IMR-90 (cell line): ENCODE results near the gene GAD2. TPM values are rescaled to one million over a fixed set of nuclear protein-coding genes. Genes with fewer than 3 reads are reported as not detected.

Source experiments
- ATAC-seq: fragments of 200-7000 bp; cut with Tn5 transposase; 2 replicates; pipeline ENCODE4 v1.9.1; 2020; ENCODE audit warnings: low read depth, mild to moderate bottlenecking, moderate library complexity
- BruUV-seq: library from RNA; stranded (reverse); fragments of 400-500 nt; replicated peaks from 2 replicates; lab custom pipeline; 2021; lab: Mats Ljungman, UMichigan
- CTCF ChIA-PET: fragments of 300-600 bp; formaldehyde crosslinking; extraction: SDS; loops from one replicate; lab custom pipeline; 2021; ENCODE audit warnings: antibody characterized with exemption; lab: Yijun Ruan, JAX
- POLR2A ChIA-PET: fragments of 300-600 bp; sonication (Branson Sonifier 250); formaldehyde crosslinking; loops from one replicate; lab custom pipeline; 2022; ENCODE audit warnings: antibody characterized with exemption; ENCODE audit not compliant: unreplicated experiment; lab: Charles Lee
- DNase-seq: peaks from one replicate; pipeline ENCODE4 v3.0.0; 2013
- H2AFZ ChIP-seq: replicated peaks from 2 replicates; pipeline ENCODE3; 2013; ENCODE audit warnings: low read length, mild to moderate bottlenecking; ENCODE audit not compliant: poor library complexity
- H2AK5ac ChIP-seq: 2 replicates; pipeline ENCODE4 v1.6.1; 2013; ENCODE audit warnings: low read depth, low read length, inconsistent platforms
- H2AK9ac ChIP-seq: replicated peaks from 2 replicates; pipeline ENCODE3; 2013; ENCODE audit warnings: mild to moderate bottlenecking, low read depth, low read length, moderate library complexity; ENCODE audit not compliant: poor library complexity
- H2BK120ac ChIP-seq: 2 replicates; pipeline ENCODE4 v1.6.1; 2013; ENCODE audit warnings: low read depth, low read length, inconsistent platforms
- H2BK15ac ChIP-seq: 3 replicates; pipeline ENCODE4 v1.6.1; 2013; ENCODE audit warnings: low read depth, low read length, inconsistent platforms
- H2BK20ac ChIP-seq: 2 replicates; pipeline ENCODE4 v1.6.1; 2013; ENCODE audit warnings: low read depth, mild to moderate bottlenecking, inconsistent platforms, low read length, moderate library complexity
- H2BK5ac ChIP-seq: 2 replicates; pipeline ENCODE4 v1.6.1; 2013; ENCODE audit warnings: mild to moderate bottlenecking, low read depth, low read length, inconsistent platforms; ENCODE audit not compliant: poor library complexity, severe bottlenecking
- H3K14ac ChIP-seq: replicated peaks from 2 replicates; pipeline ENCODE4 v1.6.1; 2013; ENCODE audit warnings: low read depth, low read length, inconsistent platforms
- H3K18ac ChIP-seq: 2 replicates; pipeline ENCODE4 v1.6.1; 2013; ENCODE audit warnings: low read depth, low read length, control low read depth
- H3K23ac ChIP-seq: 2 replicates; pipeline ENCODE4 v1.6.1; 2013; ENCODE audit warnings: low read depth, low read length, inconsistent platforms
- H3K27ac ChIP-seq: 2 replicates; pipeline ENCODE4 v1.5.1; 2013; ENCODE audit warnings: mild to moderate bottlenecking, control low read depth, low read length; ENCODE audit not compliant: insufficient read depth
- H3K27me3 ChIP-seq: 2 replicates; pipeline ENCODE4 v1.6.1; 2013; ENCODE audit warnings: low read length; ENCODE audit not compliant: control insufficient read depth, insufficient read depth
- H3K36me3 ChIP-seq: 2 replicates; pipeline ENCODE4 v1.6.1; 2013; ENCODE audit warnings: low read length, mixed read lengths; ENCODE audit not compliant: control insufficient read depth, insufficient read depth
- H3K4ac ChIP-seq: 2 replicates; pipeline ENCODE4 v1.6.1; 2013; ENCODE audit warnings: low read depth, low read length, inconsistent platforms
- H3K4me1 ChIP-seq: 2 replicates; pipeline ENCODE4 v1.6.1; 2013; ENCODE audit warnings: low read length, mixed read lengths; ENCODE audit not compliant: control insufficient read depth, insufficient read depth
- H3K4me2 ChIP-seq: 2 replicates; pipeline ENCODE4 v1.6.1; 2013; ENCODE audit warnings: low read depth, mild to moderate bottlenecking, control low read depth, low read length, moderate library complexity
- H3K4me3 ChIP-seq: 2 replicates; pipeline ENCODE4 v1.5.1; 2013; ENCODE audit warnings: low read depth, mild to moderate bottlenecking, control low read depth, low read length, moderate library complexity; ENCODE audit not compliant: insufficient read depth
- H3K56ac ChIP-seq: 2 replicates; pipeline ENCODE4 v1.6.1; 2013; ENCODE audit warnings: low read length, inconsistent platforms; ENCODE audit not compliant: insufficient read depth; ENCODE audit errors: extremely low read depth
- H3K79me1 ChIP-seq, 2 experiments: 2 replicates each; pipeline ENCODE4 v1.6.1; 2013; ENCODE audit warnings: low read length in 2 of 2, inconsistent platforms in 1 of 2, low read depth in 1 of 2
- H3K9ac ChIP-seq: 2 replicates; pipeline ENCODE4 v1.6.1; 2013; ENCODE audit warnings: low read depth, low read length, control low read depth
- H3K9me1 ChIP-seq: 2 replicates; pipeline ENCODE4 v1.6.1; 2013; ENCODE audit warnings: low read length, inconsistent platforms; ENCODE audit not compliant: insufficient read depth
- H3K9me3 ChIP-seq: 2 replicates; pipeline ENCODE4 v1.6.1; 2013; ENCODE audit warnings: low read length; ENCODE audit not compliant: control insufficient read depth, insufficient read depth
- H4K20me1 ChIP-seq: 2 replicates; pipeline ENCODE4 v1.6.1; 2013; ENCODE audit warnings: low read length, inconsistent platforms; ENCODE audit not compliant: insufficient read depth
- H4K5ac ChIP-seq: 2 replicates; pipeline ENCODE4 v1.6.1; 2013; ENCODE audit warnings: mild to moderate bottlenecking, low read depth, low read length, control low read depth
- H4K8ac ChIP-seq, 2 experiments: 2 replicates each; pipeline ENCODE4 v1.6.1; 2013; ENCODE audit warnings: low read depth in 2 of 2, low read length in 2 of 2, control low read depth in 1 of 2, inconsistent platforms in 1 of 2
- H4K91ac ChIP-seq: 2 replicates; pipeline ENCODE4 v1.6.1; 2013; ENCODE audit warnings: low read depth, low read length, inconsistent platforms; ENCODE audit not compliant: insufficient read depth
- CEBPB ChIP-seq: IDR thresholded peaks from 2 replicates; pipeline ENCODE4 v1.6.1; 2012; ENCODE audit warnings: low read depth, low read length, improper control_type of control experiment
- CHD1 ChIP-seq: IDR thresholded peaks from 2 replicates; pipeline ENCODE4 v1.6.1; 2012; ENCODE audit warnings: low read depth, low read length, improper control_type of control experiment
- CTCF ChIP-seq: conservative IDR thresholded peaks from 2 replicates; pipeline ENCODE4 v1.5.1; 2012; ENCODE audit warnings: mild to moderate bottlenecking, low read depth, low read length, improper control_type of control experiment
- ELK1 ChIP-seq: fragments of 150-350 bp; IDR thresholded peaks from 2 replicates; pipeline ENCODE4 v1.6.1; 2016; ENCODE audit warnings: low read depth, mild to moderate bottlenecking, low read length, moderate library complexity, borderline replicate concordance
- FOS ChIP-seq: fragments of 150-350 bp; IDR thresholded peaks from 2 replicates; pipeline ENCODE4 v1.6.1; 2016; ENCODE audit warnings: low read depth, low read length
- MAFK ChIP-seq: IDR thresholded peaks from 2 replicates; pipeline ENCODE4 v1.6.1; 2012; ENCODE audit warnings: low read depth, low read length, improper control_type of control experiment
- MAZ ChIP-seq: IDR thresholded peaks from 2 replicates; pipeline ENCODE4 v1.6.1; 2012; ENCODE audit warnings: low read depth, mild to moderate bottlenecking, low read length, improper control_type of control experiment, moderate library complexity, borderline replicate concordance
- MXI1 ChIP-seq: IDR thresholded peaks from 2 replicates; pipeline ENCODE4 v1.6.1; 2012; ENCODE audit warnings: low read depth, mild to moderate bottlenecking, low read length, moderate library complexity, borderline replicate concordance
- NFE2L2 ChIP-seq: fragments of 150-350 bp; IDR thresholded peaks from 2 replicates; pipeline ENCODE4 v1.6.1; 2016; ENCODE audit warnings: low read depth, mild to moderate bottlenecking, low read length
- POLR2A ChIP-seq: IDR thresholded peaks from 2 replicates; pipeline ENCODE4 v1.6.1; 2012; ENCODE audit warnings: mild to moderate bottlenecking, low read depth, low read length
- RAD21 ChIP-seq: IDR thresholded peaks from 2 replicates; pipeline ENCODE4 v1.6.1; 2012; ENCODE audit warnings: low read length, improper control_type of control experiment
- RCOR1 ChIP-seq: IDR thresholded peaks from 2 replicates; pipeline ENCODE4 v1.6.1; 2012; ENCODE audit warnings: mild to moderate bottlenecking, low read length, improper control_type of control experiment; ENCODE audit not compliant: insufficient replicate concordance
- SMC3 ChIP-seq: fragments of 150-350 bp; IDR thresholded peaks from 2 replicates; pipeline ENCODE4 v1.6.1; 2016; ENCODE audit warnings: low read depth, mild to moderate bottlenecking, antibody characterized with exemption, low read length, moderate library complexity
- USF2 ChIP-seq: fragments of 150-350 bp; IDR thresholded peaks from 2 replicates; pipeline ENCODE4 v1.6.1; 2017; ENCODE audit warnings: mild to moderate bottlenecking, antibody characterized with exemption, low read length, low read depth
- WGBS, 2 experiments: methylation state at CpG; one replicate each; pipeline versions ENCODE4 v1.1.5 to v1.1.7; 2013; ENCODE audit warnings: missing lambda C conversion rate in 2 of 2; ENCODE audit not compliant: insufficient read length in 1 of 2; ENCODE audit errors: extremely low coverage in 2 of 2; 5-methylcytosine and 5-hydroxymethylcytosine counted together
- dilution Hi-C: fragments of 300-500 bp; cut with HindIII; formaldehyde crosslinking; loops from one replicate; pipeline ENCODE4 v1.14.3; 2018; ENCODE audit warnings: low sequenced_read_pairs; ENCODE audit not compliant: unreplicated experiment
- in situ Hi-C: fragments of 300-500 bp; cut with MboI; formaldehyde crosslinking; loops from 3 replicates; pipeline ENCODE4 v1.14.3; 2019; ENCODE audit warnings: low sequenced_read_pairs, inconsistent platforms, mixed read lengths
- intact Hi-C: fragments of 100-400 bp; cut with micrococcal nuclease; formaldehyde crosslinking; loops from 2 replicates; pipeline ENCODE4 v1.10.0; 2022
- polyA plus RNA-seq, 3 experiments: library from polyadenylated mRNA; depleted of rRNA; stranded (reverse); fragments of >200 nt; gene quantifications; 2 replicates each; pipeline ENCODE4 v1.2.3, GENCODE V29; 2012; ENCODE audit warnings: low replicate concordance in 1 of 3
- total RNA-seq: library from RNA; depleted of rRNA; stranded (reverse); fragments of >200 nt; gene quantifications from 2 replicates; pipeline ENCODE4 v1.2.3, GENCODE V29; 2012

Gene GAD2
- total and polyA plus RNA-seq, 2 of the 4 experiments (the other 2 are of a cell fraction): not detected

- intact Hi-C loops (no loop called here), dilution Hi-C loops (no loop called here), in situ Hi-C loops (no loop called here)
- ChIA-PET CTCF (no interaction called here), POLR2A (no interaction called here)
- H3K23ac ChIP-seq: no peak overlapping the region
- H3K14ac ChIP-seq: no peak overlapping the region
- H3K4me1 ChIP-seq: no peaks in the 10 kb centered on the region
- no peaks in the 10 kb centered on the region for H3K79me1 ChIP-seq
- H2AK9ac ChIP-seq: no peak overlapping the region
- no peak overlapping the region for H3K9ac ChIP-seq
- no peak for ATAC-seq
- no peak overlapping the region for H4K8ac ChIP-seq
- no peak overlapping the region for H2BK15ac ChIP-seq
- H4K5ac ChIP-seq: no peak overlapping the region
- no peak overlapping the region for H3K27ac ChIP-seq
- no peak overlapping the region for H2AK5ac ChIP-seq
- no peak overlapping the region for H2AFZ ChIP-seq
- no peak overlapping the region for H2BK20ac ChIP-seq
- no peak overlapping the region for H3K56ac ChIP-seq
- H3K36me3 ChIP-seq: no peaks in the 10 kb centered on the region
- no TSS peak for BruUV-seq
- TF ChIP-seq POLR2A (no peak), MAZ (no peak), USF2 (no peak), CHD1 (no peak), ELK1 (no peak), RCOR1 (no peak), SMC3 (no peak), RAD21 (no peak), CEBPB (no peak), MXI1 (no peak), MAFK (no peak), FOS (no peak), CTCF (no peak), NFE2L2 (no peak)
- H3K9me1 ChIP-seq: no peaks in the 10 kb centered on the region
- no peak overlapping the region for H3K18ac ChIP-seq
- no peak overlapping the region for H3K4me3 ChIP-seq
- no peak overlapping the region for H2BK5ac ChIP-seq
- peaks cover 9% of the 10 kb centered on the region for H3K9me3 ChIP-seq
- no peaks in the 10 kb centered on the region for H3K27me3 ChIP-seq
- H4K91ac ChIP-seq: no peak overlapping the region
- DNase-seq: no peak
- H2BK120ac ChIP-seq: no peak overlapping the region
- no peak overlapping the region for H3K4me2 ChIP-seq
- H3K4ac ChIP-seq: no peak overlapping the region
- no peaks in the 10 kb centered on the region for H4K20me1 ChIP-seq
- WGBS, 2 experiments: no CpG with 5 or more reads among the region's 4 CpGs
Measured at GRCh38 chr10:26177341-26177740, 39.2 kb upstream of the GAD2 start.
